Neural cell (in vitro differentiated cells): ENCODE measurements around the gene TMBIM4. TPM values are rescaled to one million over a fixed set of nuclear protein-coding genes. Genes with fewer than 3 reads are reported as not detected.

ENCODE experiments used
- H2AFZ ChIP-seq: fragments of 200-600, 300-800 bp; sonication (generic), shearing (Covaris generic); 2 replicates; pipeline ENCODE4 v1.6.0; 2014; ENCODE audit warnings: low read depth, mild to moderate bottlenecking, antibody characterized with exemption, low read length, moderate library complexity
- H3F3A ChIP-seq: fragments of 200-600 bp; shearing (Covaris generic); 2 replicates; pipeline ENCODE4 v1.6.1; 2016; ENCODE audit warnings: mild to moderate bottlenecking, moderate library complexity, mixed read lengths, antibody characterized with exemption, low read length; ENCODE audit not compliant: insufficient read depth, poor library complexity, severe bottlenecking
- H3K27ac ChIP-seq: fragments of 200-600, 300-800 bp; sonication (generic), shearing (Covaris generic); 2 replicates; pipeline ENCODE4 v1.5.1; 2014; ENCODE audit warnings: mild to moderate bottlenecking, low read length, moderate library complexity
- H3K27me3 ChIP-seq: fragments of 300-800, 200-600 bp; sonication (generic), shearing (Covaris generic); 2 replicates; pipeline ENCODE4 v1.6.0; 2014; ENCODE audit warnings: mild to moderate bottlenecking, low read depth, low read length, moderate library complexity; ENCODE audit not compliant: insufficient read depth
- H3K36me3 ChIP-seq: fragments of 300-800, 200-600 bp; sonication (generic), shearing (Covaris generic); 2 replicates; pipeline ENCODE4 v1.5.1; 2014; ENCODE audit warnings: mild to moderate bottlenecking, antibody characterized with exemption, low read length, moderate library complexity; ENCODE audit not compliant: insufficient read depth
- H3K4me2 ChIP-seq: fragments of 300-800, 200-600 bp; sonication (generic), shearing (Covaris generic); 2 replicates; pipeline ENCODE4 v1.6.0; 2014; ENCODE audit warnings: mild to moderate bottlenecking, low read length
- H3K4me3 ChIP-seq: fragments of 300-800, 200-600 bp; sonication (generic), shearing (Covaris generic); 2 replicates; pipeline ENCODE4 v1.5.1; 2014; ENCODE audit warnings: mild to moderate bottlenecking, low read length, moderate library complexity
- H3K79me2 ChIP-seq: fragments of 200-600 bp; shearing (Covaris generic); replicated peaks from 2 replicates; pipeline ENCODE4 v1.6.0; 2014; ENCODE audit warnings: mild to moderate bottlenecking, low read length, moderate library complexity; ENCODE audit not compliant: insufficient read depth
- H3K9ac ChIP-seq: fragments of 300-800, 200-600 bp; sonication (generic), shearing (Covaris generic); 2 replicates; pipeline ENCODE4 v1.6.1; 2016; ENCODE audit warnings: mild to moderate bottlenecking, low read length, mixed read lengths
- H3K9me2 ChIP-seq: fragments of 200-600 bp; shearing (Covaris generic); 2 replicates; pipeline ENCODE4 v1.6.1; 2016; ENCODE audit warnings: mild to moderate bottlenecking, low read length, mixed read lengths; ENCODE audit not compliant: insufficient read depth
- H3K9me3 ChIP-seq: fragments of 200-600, 300-800 bp; sonication (generic), shearing (Covaris generic); 2 replicates; pipeline ENCODE4 v1.6.1; 2016; ENCODE audit warnings: mild to moderate bottlenecking, mixed run types, low read length, moderate library complexity, mixed read lengths
- H4K20me1 ChIP-seq: fragments of 200-600 bp; shearing (Covaris generic); 2 replicates; pipeline ENCODE4 v1.6.1; 2016; ENCODE audit warnings: mild to moderate bottlenecking, mixed run types; ENCODE audit not compliant: insufficient read depth
- EP300 ChIP-seq: fragments of 450-650 bp; conservative IDR thresholded peaks from 2 replicates; pipeline ENCODE4 v1.6.1; 2014; ENCODE audit warnings: antibody characterized with exemption, mild to moderate bottlenecking, moderate library complexity; ENCODE audit not compliant: poor library complexity, severe bottlenecking
- EZH2 ChIP-seq: fragments of 200-600, 300-800 bp; shearing (Covaris generic), sonication (generic); IDR thresholded peaks from 2 replicates; pipeline ENCODE4 v1.6.1; 2014; ENCODE audit warnings: antibody characterized with exemption, low read length, borderline replicate concordance, mild to moderate bottlenecking; ENCODE audit not compliant: insufficient read depth, poor library complexity, severe bottlenecking
- MXI1 ChIP-seq: fragments of 450-650 bp; conservative IDR thresholded peaks from 2 replicates; pipeline ENCODE4 v1.6.1; 2014; ENCODE audit warnings: antibody characterized with exemption, mild to moderate bottlenecking; ENCODE audit not compliant: poor library complexity, severe bottlenecking
- POLR2AphosphoS5 ChIP-seq: IDR thresholded peaks from 2 replicates; pipeline ENCODE4 v1.6.1; 2012
- RAD21 ChIP-seq: fragments of 450-650 bp; conservative IDR thresholded peaks from 2 replicates; pipeline ENCODE4 v1.6.1; 2014; ENCODE audit warnings: antibody characterized with exemption, mild to moderate bottlenecking, moderate library complexity
- SMC3 ChIP-seq: fragments of 450-650 bp; conservative IDR thresholded peaks from 2 replicates; pipeline ENCODE4 v1.6.1; 2014; ENCODE audit warnings: antibody characterized with exemption, mild to moderate bottlenecking, moderate library complexity; ENCODE audit not compliant: poor library complexity
- TAF1 ChIP-seq: IDR thresholded peaks from 2 replicates; pipeline ENCODE4 v1.6.1; 2012; ENCODE audit warnings: low read depth
- polyA plus RNA-seq: library from polyadenylated mRNA; depleted of rRNA; stranded (reverse); fragments of >200 nt; gene quantifications from 2 replicates; pipeline ENCODE4 v1.2.3, GENCODE V29; 2014
- TF ChIP-seq, protein P1 (sequence below): IDR thresholded peaks from 2 replicates; pipeline ENCODE4 v1.6.1; 2012; ENCODE audit warnings: borderline replicate concordance
- TF ChIP-seq, protein P2 (sequence below): fragments of 450-650 bp; IDR thresholded peaks from 2 replicates; pipeline ENCODE4 v1.5.1; 2014; ENCODE audit warnings: antibody characterized with exemption, mild to moderate bottlenecking, moderate library complexity; ENCODE audit not compliant: poor library complexity, severe bottlenecking

The TMBIM4 gene
- polyA plus RNA-seq, 1 donor from 2014 or later = 24.5 TPM

DNA sequence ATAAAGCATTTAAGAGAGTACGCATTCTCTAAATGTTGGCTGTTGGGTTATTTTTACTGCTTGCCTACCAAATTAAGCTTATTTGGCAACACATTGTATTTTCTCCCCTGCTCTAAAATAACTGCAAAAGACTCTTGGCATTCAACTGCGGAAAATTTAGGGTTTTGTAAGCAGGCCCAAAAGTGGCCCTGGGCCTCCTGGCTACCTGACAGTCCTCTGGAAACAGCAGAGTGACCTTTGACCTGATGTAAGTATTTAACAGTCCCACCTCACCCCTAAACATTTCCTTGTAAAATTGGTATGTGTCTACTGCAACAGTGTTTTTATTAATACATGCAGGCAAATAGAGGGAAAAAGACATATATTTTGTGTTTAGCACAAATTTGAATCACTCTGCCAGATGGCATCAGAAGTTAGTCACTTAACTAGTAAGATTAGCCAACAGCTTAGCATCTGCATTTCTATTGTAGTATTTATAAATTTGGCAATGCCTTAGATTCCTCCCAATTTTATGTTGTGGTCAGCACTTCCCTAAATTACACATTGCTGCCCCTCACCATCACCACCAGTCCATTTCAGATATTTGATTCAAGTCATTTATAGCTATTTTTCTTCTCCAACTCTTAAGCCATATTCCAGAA lies 50.4 kb downstream of the TMBIM4 start:
- Histone ChIP-seq H3K4me3 (no peak overlapping the region), H4K20me1 (no peaks in the 10 kb centered on the region), H3K9me3 (no peaks in the 10 kb centered on the region), H3K4me2 (no peak overlapping the region), H3K9ac (no peak overlapping the region), H3K27ac (no peak overlapping the region), H3F3A (no peaks in the 10 kb centered on the region), H3K79me2 (no peaks in the 10 kb centered on the region), H2AFZ (no peak overlapping the region), H3K9me2 (no peaks in the 10 kb centered on the region), H3K36me3 (no peaks in the 10 kb centered on the region), H3K27me3 (no peaks in the 10 kb centered on the region)
- TF ChIP-seq POLR2AphosphoS5 (no peak), EP300 (no peak), SMC3 (no peak), TAF1 (no peak), EZH2 (no peak), MXI1 (no peak), RAD21 (no peak)
- TF ChIP-seq, protein P1, sequence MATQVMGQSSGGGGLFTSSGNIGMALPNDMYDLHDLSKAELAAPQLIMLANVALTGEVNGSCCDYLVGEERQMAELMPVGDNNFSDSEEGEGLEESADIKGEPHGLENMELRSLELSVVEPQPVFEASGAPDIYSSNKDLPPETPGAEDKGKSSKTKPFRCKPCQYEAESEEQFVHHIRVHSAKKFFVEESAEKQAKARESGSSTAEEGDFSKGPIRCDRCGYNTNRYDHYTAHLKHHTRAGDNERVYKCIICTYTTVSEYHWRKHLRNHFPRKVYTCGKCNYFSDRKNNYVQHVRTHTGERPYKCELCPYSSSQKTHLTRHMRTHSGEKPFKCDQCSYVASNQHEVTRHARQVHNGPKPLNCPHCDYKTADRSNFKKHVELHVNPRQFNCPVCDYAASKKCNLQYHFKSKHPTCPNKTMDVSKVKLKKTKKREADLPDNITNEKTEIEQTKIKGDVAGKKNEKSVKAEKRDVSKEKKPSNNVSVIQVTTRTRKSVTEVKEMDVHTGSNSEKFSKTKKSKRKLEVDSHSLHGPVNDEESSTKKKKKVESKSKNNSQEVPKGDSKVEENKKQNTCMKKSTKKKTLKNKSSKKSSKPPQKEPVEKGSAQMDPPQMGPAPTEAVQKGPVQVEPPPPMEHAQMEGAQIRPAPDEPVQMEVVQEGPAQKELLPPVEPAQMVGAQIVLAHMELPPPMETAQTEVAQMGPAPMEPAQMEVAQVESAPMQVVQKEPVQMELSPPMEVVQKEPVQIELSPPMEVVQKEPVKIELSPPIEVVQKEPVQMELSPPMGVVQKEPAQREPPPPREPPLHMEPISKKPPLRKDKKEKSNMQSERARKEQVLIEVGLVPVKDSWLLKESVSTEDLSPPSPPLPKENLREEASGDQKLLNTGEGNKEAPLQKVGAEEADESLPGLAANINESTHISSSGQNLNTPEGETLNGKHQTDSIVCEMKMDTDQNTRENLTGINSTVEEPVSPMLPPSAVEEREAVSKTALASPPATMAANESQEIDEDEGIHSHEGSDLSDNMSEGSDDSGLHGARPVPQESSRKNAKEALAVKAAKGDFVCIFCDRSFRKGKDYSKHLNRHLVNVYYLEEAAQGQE = no peak
- TF ChIP-seq, protein P2, sequence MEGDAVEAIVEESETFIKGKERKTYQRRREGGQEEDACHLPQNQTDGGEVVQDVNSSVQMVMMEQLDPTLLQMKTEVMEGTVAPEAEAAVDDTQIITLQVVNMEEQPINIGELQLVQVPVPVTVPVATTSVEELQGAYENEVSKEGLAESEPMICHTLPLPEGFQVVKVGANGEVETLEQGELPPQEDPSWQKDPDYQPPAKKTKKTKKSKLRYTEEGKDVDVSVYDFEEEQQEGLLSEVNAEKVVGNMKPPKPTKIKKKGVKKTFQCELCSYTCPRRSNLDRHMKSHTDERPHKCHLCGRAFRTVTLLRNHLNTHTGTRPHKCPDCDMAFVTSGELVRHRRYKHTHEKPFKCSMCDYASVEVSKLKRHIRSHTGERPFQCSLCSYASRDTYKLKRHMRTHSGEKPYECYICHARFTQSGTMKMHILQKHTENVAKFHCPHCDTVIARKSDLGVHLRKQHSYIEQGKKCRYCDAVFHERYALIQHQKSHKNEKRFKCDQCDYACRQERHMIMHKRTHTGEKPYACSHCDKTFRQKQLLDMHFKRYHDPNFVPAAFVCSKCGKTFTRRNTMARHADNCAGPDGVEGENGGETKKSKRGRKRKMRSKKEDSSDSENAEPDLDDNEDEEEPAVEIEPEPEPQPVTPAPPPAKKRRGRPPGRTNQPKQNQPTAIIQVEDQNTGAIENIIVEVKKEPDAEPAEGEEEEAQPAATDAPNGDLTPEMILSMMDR = no peak

DNA sequence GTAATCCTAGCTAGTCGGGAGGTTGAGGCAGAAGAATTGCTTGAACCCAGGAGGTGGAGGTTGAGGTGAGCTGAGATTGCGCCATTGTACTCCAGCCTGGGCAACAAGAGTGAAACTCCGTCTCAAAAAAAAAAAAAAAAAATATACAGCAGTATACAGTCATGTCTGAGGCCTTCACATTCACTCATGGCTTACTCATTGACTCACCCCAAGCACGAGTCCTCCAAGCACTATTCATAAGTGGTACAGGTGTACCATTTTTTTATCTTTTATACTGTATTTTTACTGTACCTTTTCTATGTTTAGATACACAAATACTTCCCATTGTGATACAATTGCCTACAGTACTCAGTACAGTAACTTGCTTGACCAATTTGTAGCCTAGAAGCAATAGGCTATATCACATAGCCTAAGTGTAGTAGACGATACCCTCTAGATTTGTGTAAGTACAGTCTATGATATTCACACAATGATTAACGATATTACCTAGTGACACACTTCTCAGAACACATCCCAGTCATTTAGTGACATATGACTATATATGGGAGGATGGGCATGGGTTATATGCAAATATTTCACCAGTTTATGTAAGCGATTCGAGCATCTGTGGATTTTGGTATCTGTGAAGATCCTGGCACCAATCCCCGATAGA lies 51.4 kb downstream of the TMBIM4 start:
- H3F3A ChIP-seq = no peaks in the 10 kb centered on the region
- no peak overlapping the region for H3K4me3 ChIP-seq

More for the DNA sequence above, 51.4 kb downstream of the TMBIM4 start:
- Histone ChIP-seq H3K9ac (no peak overlapping the region), H3K79me2 (no peaks in the 10 kb centered on the region), H3K36me3 (no peaks in the 10 kb centered on the region), H3K27me3 (no peaks in the 10 kb centered on the region), H3K9me3 (no peaks in the 10 kb centered on the region), H3K9me2 (no peaks in the 10 kb centered on the region), H2AFZ (no peak overlapping the region), H3K4me2 (no peak overlapping the region), H4K20me1 (no peaks in the 10 kb centered on the region), H3K27ac (no peak overlapping the region)
- TF ChIP-seq TAF1 = no peak
- TF ChIP-seq SMC3 = no peak
- TF ChIP-seq EZH2 = no peak
- TF ChIP-seq POLR2AphosphoS5 = no peak
- TF ChIP-seq, protein P1 = no peak
- TF ChIP-seq EP300 = no peak
- TF ChIP-seq, protein P2 = no peak
- TF ChIP-seq MXI1 = no peak
- no peak for TF ChIP-seq RAD21
